ENCODE results near the gene NDRG4. TPM values are rescaled to one million over a fixed set of nuclear protein-coding genes. Genes with fewer than 3 reads are reported as not detected.

Gene NDRG4
- total RNA-seq, 1 experiment from 2014 or later = 8.6 TPM

DNA sequence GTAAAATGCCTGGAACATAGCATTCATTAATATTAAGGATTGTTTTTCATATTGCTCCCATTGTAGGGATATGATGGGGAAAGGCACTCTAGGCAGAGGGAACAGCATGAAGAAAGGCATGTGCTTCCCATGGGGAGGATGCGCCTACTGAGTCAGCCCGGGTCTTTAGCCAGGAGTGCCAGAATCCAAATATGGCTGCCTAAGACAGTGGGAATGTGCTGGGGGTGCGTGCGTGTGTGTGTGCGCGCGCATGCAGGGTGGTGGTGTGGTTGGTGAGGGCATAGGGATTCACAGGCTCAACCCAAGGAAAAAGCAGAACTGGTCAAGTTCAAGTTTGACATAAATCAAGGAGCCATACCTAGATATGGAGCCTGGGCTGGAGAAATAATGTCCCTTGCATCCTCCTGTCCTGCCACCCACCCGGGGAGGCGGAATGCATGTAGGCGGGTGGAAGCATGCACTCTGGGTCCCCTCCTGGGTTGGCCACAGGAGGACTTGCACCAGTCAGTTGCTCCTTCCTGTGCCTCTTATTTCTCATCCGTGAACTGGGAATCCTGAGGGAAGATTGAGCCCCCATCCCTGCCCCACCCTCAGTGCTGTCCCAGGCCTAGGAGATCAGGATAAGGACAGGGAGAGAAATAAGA, 18.6 kb upstream of the NDRG4 start:
- ATAC-seq = no peak
- CTCF ChIA-PET = interaction anchor here (0.9 kb wide), 1 partner anchor 145 kb away, joined by 3 read pairs; no protein-coding TSS in a partner anchor
- intact Hi-C loops (cut with micrococcal nuclease) = no loop called here

More for the DNA sequence above, 18.6 kb upstream of the NDRG4 start:
- DNase-seq (ENCODE audit: low read depth, low spot score) = no peak
- H3K79me2 ChIP-seq (ENCODE audit: insufficient read depth, low read length) = no peaks in the 10 kb centered on the region
- no peaks in the 10 kb centered on the region for H3K9me2 ChIP-seq (ENCODE audit: insufficient read depth)
- H3K4me3 ChIP-seq (replicated peaks in 1 of 2; ENCODE audit: low read depth in 1 of 2, low read length in 2 of 2) = no peak overlapping the region
- ChIA-PET RAD21 (ENCODE audit: low non-redundant PET in 1 of 2, low total read pairs in 2 of 2, uncharacterized antibody in 2 of 2, unreplicated experiment in 2 of 2) (no interaction called here), POLR2A (no interaction called here)
- no peak overlapping the region for H3K9ac ChIP-seq (ENCODE audit: low read length)
- no peak overlapping the region for H3K27ac ChIP-seq (ENCODE audit: low read depth, low read length)
- TF ChIP-seq RAD21 (IDR thresholded peaks at IDR 0.05; ENCODE audit: low read depth) = no peak
- no peak for TF ChIP-seq YY1 (IDR thresholded peaks at IDR 0.05; ENCODE audit: extremely low read depth, insufficient replicate concordance, low read depth, low read length)
- TF ChIP-seq EZH2 (IDR thresholded peaks at IDR 0.05) = no peak
- TF ChIP-seq, protein P1, sequence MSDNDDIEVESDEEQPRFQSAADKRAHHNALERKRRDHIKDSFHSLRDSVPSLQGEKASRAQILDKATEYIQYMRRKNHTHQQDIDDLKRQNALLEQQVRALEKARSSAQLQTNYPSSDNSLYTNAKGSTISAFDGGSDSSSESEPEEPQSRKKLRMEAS (IDR thresholded peaks at IDR 0.05) = no peak
- TF ChIP-seq CBX3 (IDR thresholded peaks at IDR 0.05; ENCODE audit: low read depth) = no peak
- TF ChIP-seq EGR1 (IDR thresholded peaks at IDR 0.05; ENCODE audit: low read depth) = no peak
- no peak for TF ChIP-seq ELF1 (IDR thresholded peaks at IDR 0.05; ENCODE audit: borderline replicate concordance, low read depth)
- no peak for TF ChIP-seq POLR2AphosphoS5 (IDR thresholded peaks at IDR 0.05; ENCODE audit: low read depth, low read length)
- TF ChIP-seq SP1 (IDR thresholded peaks at IDR 0.05; ENCODE audit: low read depth) = no peak
- TF ChIP-seq, protein P2, sequence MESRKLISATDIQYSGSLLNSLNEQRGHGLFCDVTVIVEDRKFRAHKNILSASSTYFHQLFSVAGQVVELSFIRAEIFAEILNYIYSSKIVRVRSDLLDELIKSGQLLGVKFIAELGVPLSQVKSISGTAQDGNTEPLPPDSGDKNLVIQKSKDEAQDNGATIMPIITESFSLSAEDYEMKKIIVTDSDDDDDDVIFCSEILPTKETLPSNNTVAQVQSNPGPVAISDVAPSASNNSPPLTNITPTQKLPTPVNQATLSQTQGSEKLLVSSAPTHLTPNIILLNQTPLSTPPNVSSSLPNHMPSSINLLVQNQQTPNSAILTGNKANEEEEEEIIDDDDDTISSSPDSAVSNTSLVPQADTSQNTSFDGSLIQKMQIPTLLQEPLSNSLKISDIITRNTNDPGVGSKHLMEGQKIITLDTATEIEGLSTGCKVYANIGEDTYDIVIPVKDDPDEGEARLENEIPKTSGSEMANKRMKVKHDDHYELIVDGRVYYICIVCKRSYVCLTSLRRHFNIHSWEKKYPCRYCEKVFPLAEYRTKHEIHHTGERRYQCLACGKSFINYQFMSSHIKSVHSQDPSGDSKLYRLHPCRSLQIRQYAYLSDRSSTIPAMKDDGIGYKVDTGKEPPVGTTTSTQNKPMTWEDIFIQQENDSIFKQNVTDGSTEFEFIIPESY (IDR thresholded peaks at IDR 0.05; ENCODE audit: extremely low read depth, insufficient replicate concordance, low read length) = no peak
- TF ChIP-seq FOSL1 (IDR thresholded peaks at IDR 0.05; ENCODE audit: low read depth) = no peak
- TF ChIP-seq POLR2A (IDR thresholded peaks at IDR 0.05; ENCODE audit: borderline replicate concordance, extremely low read depth, insufficient read depth, insufficient read length) = no peak
- TF ChIP-seq TCF7L2 (IDR thresholded peaks at IDR 0.05; ENCODE audit: borderline replicate concordance, extremely low read depth, insufficient read depth, insufficient read length) = no peak
- TF ChIP-seq, protein P3, sequence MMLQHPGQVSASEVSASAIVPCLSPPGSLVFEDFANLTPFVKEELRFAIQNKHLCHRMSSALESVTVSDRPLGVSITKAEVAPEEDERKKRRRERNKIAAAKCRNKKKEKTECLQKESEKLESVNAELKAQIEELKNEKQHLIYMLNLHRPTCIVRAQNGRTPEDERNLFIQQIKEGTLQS (IDR thresholded peaks at IDR 0.05) = no peak
- TF ChIP-seq JUND (IDR thresholded peaks at IDR 0.05) = no peak
- no peak for TF ChIP-seq CEBPB (IDR thresholded peaks at IDR 0.05; ENCODE audit: low read depth)
- TF ChIP-seq EZH2phosphoT487 (IDR thresholded peaks at IDR 0.05; ENCODE audit: borderline replicate concordance) = no peak
- no peak overlapping the region for H2AFZ ChIP-seq (ENCODE audit: low read depth, low read length, poor library complexity, severe bottlenecking)
- H3K9me3 ChIP-seq (ENCODE audit: control insufficient read depth in 1 of 2, insufficient read depth in 1 of 2, low read depth in 1 of 2, low read length in 2 of 2) = no peaks in the 10 kb centered on the region
- no peaks in the 10 kb centered on the region for H3K4me1 ChIP-seq (ENCODE audit: control insufficient read depth in 1 of 2, insufficient read depth in 2 of 2, low read length in 2 of 2)
- no peaks in the 10 kb centered on the region for H3K36me3 ChIP-seq (ENCODE audit: control insufficient read depth in 1 of 2, insufficient read depth in 2 of 2, low read length in 2 of 2)
- H3K4me2 ChIP-seq (ENCODE audit: low read length) = no peak overlapping the region
- no peaks in the 10 kb centered on the region for H3K27me3 ChIP-seq (ENCODE audit: insufficient read depth, low read length)
- BruUV-seq (replicated peaks) = no TSS peak
- H4K20me1 ChIP-seq (ENCODE audit: insufficient read depth) = no peaks in the 10 kb centered on the region

All from HCT116 (cell line).